GM21717 (cell line): Measurements from ENCODE around the gene C13orf42.
"Not testable (repeated sequence)": the region's sequence is repeated elsewhere in the genome, so short reads cannot be mapped to it uniquely, and the experiment has no call there.

Source experiments
- ATAC-seq: cut with Tn5 transposase; IDR thresholded peaks from one replicate; pipeline ENCODE4 v1.9.1; 2021; ENCODE audit warnings: mild to moderate bottlenecking, moderate library complexity; ENCODE audit not compliant: unreplicated experiment

C13orf42 gene

DNA sequence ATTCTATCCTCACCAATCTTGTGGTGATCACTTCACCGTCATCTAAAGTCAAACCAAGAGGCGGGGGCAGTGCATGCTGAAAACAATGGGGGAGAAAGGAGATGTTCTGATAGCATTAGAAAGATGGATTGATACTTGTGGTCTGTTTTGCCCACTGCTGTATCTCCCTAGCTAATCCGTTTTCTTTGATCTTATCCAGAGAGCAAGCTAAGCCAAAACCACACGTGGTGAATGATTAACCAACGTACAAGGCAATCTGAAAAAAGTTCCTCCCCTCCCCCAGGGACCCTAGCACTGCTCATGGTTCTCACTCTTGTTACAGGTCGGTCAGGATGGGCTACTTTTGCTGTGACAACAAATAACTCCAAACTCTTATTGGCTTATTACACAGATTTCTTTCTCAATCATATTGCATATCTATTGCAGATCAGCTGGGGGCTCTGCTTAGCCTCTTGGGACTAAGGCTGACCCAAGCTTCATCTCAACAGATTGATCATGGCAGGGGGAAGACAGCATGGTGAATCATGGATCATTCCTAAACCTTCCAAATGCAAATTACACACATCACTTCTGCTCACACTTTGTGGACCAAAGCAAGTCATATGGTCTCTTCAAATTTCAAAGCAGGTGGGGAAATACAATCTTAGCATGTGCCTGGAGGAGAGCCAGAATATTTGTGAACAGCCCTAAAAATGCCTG lies 11.9 kb upstream of the C13orf42 start:
- no peak for ATAC-seq

DNA sequence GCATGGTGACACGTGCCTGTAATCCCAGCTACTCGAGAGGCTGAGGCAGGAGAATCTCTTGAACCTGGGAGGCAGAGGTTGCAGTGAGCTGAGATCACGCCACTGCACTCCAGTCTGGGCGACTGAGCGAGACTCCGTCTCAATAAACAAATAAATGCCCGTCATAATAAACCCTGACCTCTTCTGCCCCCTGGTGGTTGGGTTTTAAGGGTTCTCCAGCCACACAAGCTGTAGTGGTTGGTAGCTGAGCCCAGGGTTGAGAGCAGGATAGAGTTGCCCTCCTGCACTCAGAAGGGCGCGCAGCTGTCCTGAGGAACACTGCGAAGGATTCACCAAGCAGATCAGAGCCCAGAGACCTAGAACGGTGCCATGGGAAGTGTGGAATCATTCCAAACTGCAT lies 9.8 kb upstream of the C13orf42 start:
- ATAC-seq, result not testable (repeated sequence)

DNA sequence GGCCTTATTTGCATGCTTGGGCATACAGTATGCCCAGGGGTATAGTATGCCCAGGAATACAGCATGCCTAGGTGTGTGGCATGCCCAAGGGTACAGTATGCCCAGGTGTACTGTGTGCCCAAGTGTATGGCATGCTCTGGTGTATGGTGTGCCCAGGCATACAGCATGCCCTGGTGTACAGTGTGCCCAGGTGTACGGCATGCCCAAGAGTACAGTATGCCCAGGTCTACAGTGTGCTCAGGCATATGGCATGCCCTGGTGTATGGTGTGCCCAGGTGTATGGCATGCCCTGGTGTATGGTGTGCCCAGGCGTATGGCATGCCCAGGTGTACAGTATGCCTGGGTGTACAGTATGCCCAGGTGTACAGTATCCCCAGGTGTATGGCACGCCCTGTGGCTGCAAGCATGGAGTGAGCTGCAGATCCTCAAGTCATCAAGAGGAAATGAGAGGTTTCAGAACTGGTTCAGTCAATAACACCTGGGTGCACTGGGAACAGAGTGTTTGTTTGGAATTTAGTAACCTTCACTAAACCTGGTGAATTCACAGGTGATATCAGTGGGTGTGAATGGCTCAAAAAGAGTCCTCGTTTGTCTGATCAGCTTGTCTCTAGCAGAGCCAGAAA lies 7.8 kb upstream of the C13orf42 start:
- no peak for ATAC-seq

GRCh38 chr13:51113969-51114368 lies 2.9 kb upstream of the C13orf42 start:
- ATAC-seq, result no peak

- ATAC-seq, result no peak
These were observed 2.3 kb upstream of the C13orf42 start for GRCh38 chr13:51113186-51113881.

DNA sequence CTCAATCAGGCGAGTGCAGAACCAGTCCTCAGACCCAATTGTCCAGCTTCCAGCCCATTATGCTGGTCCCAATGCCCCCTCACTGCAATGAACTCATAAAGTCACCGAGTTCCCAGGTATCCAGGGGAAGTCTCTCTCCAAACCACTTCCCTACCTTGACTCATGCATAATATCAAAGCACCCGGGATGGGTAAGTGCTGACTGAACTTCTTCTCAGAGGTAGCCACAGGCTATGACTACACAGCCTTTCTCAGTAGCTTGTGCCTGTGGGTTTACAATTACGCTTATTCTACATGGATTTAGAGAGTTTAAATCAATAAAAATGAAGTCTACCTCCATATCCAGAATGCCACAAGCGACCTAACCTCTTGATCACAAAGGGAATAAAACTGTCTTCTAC lies 1.7 kb upstream of the C13orf42 start:
- no peak for ATAC-seq

GRCh38 chr13:51111997-51112396 lies 923 bp upstream of the C13orf42 start:
- ATAC-seq, result no peak

DNA sequence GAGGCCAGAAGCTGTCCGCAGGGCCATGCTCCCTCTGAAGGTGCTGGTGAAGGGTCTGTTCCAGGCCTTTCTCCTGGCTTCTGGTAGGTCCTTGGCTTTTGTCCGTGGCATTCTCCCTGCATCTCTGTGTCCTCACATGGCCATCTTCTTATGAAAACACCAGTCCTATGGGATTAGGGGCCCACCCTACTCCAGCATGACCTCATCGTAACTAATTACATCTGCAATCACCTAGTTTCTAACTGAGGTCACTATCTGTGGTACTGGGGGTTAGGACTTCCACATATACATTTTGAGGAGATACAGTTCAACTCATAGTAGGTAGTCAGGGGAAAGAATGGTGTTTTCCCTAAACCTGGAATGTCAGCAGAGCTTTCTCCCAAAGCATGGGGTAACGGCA lies 3.1 kb downstream of the C13orf42 start:
- ATAC-seq, result no peak

DNA sequence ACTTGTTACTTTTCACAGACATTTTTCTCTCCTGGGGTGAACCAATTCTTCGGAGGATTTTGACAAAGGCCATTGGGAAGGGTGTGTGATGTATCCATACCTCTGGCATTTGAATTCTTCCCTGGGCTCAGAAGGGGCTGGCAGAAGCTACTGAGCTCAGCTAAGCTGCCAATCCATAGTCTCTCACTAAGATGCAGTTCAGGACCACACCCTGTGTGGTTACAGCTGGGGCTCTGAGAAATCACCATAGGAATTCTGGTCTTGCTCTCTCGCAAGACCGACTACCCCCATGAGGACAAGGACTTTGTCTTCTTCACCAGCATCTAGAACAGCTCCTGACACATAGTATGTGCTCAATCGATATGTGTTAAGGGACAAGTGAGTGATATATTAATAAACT lies 6.0 kb downstream of the C13orf42 start:
- no peak for ATAC-seq

DNA sequence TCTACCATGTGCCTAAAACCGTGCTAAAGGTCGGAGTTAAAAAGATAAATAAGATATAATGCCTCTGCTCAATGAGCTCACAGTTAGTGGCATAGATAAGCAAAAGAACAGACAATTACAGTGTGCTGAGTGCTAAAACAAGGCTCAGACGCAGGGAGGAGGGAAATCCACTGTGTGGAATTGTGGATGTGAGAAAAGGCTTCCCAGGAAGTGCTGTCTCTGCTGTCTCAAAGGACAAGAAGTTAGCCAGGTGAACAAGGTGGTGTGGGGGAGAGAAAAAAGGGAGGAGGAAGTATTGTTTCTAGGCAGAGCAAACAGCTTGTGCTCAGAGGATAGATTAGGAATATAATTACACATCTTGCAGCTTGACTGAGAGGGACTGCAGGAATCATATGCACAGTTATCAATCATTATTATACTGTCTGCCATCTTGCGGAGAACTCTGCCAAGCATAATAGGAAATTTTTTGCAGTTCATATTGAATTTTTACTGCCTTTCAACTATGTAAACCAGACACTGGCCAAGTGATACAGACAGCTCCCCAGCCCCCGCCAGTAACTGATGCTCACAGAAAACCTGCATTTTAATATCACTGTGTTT lies 9.3 kb downstream of the C13orf42 start:
- ATAC-seq, result no peak

DNA sequence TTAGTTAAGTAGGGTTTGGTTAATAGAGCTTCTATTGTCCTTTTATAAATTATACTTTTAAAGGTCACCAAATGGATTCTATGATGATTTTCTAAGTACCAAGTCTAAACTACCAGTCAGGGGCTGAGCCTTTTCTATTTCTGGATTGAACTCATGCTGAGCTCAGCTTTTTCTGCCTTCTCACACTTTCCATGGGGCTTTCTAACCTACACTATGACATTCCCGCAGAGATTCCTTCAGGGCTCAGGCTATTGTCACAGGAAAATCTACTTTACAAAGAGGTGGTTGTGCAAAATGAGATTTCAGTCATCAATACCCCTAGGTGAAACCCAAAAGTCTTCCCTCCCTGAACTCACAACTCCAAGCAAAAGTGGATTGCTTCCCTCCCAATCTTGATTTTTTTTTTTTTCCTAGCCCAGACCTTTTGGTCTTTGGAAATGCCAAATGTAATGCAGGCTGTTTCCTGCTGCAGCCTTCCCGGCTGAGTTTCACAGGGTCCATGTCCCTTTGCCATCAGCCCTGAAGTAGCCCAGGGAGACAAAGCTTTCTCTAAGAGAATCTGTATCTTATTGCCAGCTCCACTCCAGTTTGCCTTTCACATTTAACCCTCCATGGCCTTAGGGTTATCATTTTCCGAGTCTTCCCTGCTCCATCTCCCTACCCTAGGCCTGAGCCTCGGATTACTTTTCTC lies 13.6 kb downstream of the C13orf42 start:
- no peak for ATAC-seq

DNA sequence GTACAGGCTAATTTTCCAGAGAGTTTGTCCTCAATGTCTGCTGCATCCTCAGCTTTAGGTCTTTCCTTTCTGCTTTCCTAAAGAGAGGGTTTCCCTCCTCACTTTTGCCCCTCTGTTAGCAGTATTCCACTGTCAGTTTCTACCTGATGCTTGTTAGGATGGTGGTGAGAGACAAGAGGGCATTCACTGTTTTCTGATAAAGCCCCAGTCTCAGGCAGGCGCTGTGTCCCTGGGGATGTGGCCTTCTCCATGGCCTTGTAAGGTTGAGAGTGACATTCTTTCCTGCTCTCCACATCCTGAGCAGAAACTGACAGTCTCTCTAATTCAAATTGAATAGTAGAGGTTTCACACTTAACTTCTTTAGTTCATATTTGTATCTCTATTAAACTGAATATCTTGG lies 14.9 kb downstream of the C13orf42 start:
- no peak for ATAC-seq

DNA sequence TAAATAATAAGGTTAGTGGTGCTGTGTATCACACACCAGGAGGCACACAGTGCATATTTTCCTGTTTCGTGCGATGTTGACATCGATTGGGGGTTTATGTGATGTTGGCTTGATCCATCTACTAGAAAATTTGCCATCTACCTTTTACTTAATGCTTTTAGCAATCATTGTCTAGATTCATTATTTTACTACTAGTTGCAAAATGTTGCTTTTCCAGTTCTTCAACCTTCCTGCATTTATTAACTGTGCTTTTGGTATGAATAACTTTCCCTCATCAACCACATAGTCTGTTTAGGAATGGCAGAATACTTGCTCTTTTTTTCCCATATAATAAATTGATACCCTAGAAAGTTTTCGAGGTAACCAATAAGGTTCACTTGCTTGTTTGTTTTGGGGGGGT lies 17.5 kb downstream of the C13orf42 start:
- no peak for ATAC-seq

GRCh38 chr13:51091839-51092238 lies 19.2 kb downstream of the C13orf42 start:
- ATAC-seq, result no peak

DNA sequence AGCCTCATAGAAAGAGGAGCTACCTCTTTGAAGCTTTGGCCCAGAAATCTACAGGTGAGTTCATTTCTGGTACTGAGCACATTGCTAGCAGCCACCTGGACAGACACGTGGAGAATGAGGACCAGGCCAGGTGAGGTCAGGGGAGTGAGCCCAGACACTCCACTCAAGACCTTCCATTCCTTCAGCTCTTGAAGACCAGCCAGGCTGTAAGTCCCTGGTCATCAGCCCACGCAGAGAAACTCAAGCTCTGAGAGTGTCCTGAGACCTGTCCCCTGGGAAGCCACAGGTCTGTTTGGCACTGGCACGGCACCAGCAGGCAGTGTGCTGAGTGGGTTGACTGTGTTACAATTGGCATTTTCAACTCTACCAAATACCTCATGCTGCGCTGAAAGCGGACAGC lies 27.4 kb downstream of the C13orf42 start:
- ATAC-seq, result no peak

GRCh38 chr13:51080478-51081065 lies 30.5 kb downstream of the C13orf42 start:
- ATAC-seq, result not testable (repeated sequence)

GRCh38 chr13:51071493-51071892 lies 39.6 kb downstream of the C13orf42 start:
- ATAC-seq, result no peak

DNA sequence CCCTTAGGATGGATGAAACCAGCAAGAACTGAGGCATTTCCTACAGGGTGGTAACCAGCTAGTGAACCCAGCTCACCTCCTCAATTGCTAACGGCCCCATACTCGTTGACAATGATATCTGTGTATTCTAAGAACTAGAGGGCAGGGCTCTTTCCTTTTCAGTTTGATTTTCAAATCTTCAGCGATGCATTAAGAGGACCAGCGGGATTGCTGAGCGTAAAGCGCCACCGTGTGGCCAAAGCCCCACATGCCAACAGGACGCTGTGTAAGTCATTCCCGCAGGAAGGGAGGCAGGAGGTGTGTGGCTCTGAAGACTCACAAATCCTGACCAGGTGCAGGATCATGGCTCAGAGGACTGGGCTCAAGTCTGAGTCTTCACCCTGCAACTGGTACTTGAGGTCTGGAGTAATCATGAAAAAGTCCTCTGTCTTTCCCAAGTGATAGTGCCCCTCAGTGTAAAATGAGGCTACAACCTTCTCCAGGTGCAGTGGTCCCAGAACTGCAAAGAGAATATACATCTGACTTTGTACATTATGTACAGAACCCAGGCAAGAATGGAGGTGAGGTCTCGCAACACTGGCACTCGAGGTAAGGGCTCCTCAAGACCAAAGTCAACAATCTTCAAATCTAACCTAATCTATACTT lies 40.9 kb downstream of the C13orf42 start:
- ATAC-seq, result no peak

GRCh38 chr13:51068501-51068900 lies 42.6 kb downstream of the C13orf42 start:
- no peak for ATAC-seq

- ATAC-seq, result no peak
These were observed 43.4 kb downstream of the C13orf42 start for GRCh38 chr13:51067706-51068105.
